GM12878 (cell line): ENCODE measurements around the gene AMY2B.

ENCODE experiments used
- CTCF ChIP-seq, 3 experiments: IDR thresholded peaks in 2 of 3; conservative IDR thresholded peaks in 1 of 3; 2 replicates each; pipeline ENCODE4 v1.5.1; 2011; ENCODE audit warnings: low read depth in 3 of 3, low read length in 3 of 3, mild to moderate bottlenecking in 3 of 3, control low read depth in 2 of 3, moderate library complexity in 2 of 3, inconsistent platforms in 1 of 3, mixed read lengths in 1 of 3; ENCODE audit not compliant: control insufficient read depth in 2 of 3, insufficient read depth in 1 of 3; ENCODE audit errors: extremely low read depth in 1 of 3
- EED ChIP-seq: sonication (generic); IDR thresholded peaks from 2 replicates; pipeline ENCODE4 v1.6.1; 2016; ENCODE audit warnings: antibody characterized with exemption, low read depth
- EZH2 ChIP-seq: IDR thresholded peaks from 2 replicates; pipeline ENCODE4 v1.6.1; 2012; ENCODE audit warnings: low read depth, mild to moderate bottlenecking, control low read depth, inconsistent platforms, low read length, borderline replicate concordance; ENCODE audit not compliant: control insufficient read depth
- LARP7 ChIP-seq: fragments of 450-650 bp; IDR thresholded peaks from 2 replicates; pipeline ENCODE4 v1.6.1; 2017; ENCODE audit warnings: mild to moderate bottlenecking
- RCOR1 ChIP-seq: conservative IDR thresholded peaks from 2 replicates; pipeline ENCODE4 v1.6.1; 2012; ENCODE audit warnings: low read depth, low read length, improper control_type of control experiment
- SMC3 ChIP-seq: IDR thresholded peaks from 2 replicates; pipeline ENCODE4 v1.6.1; 2011; ENCODE audit warnings: low read length, improper control_type of control experiment, borderline replicate concordance

- no peak for TF ChIP-seq RCOR1
- TF ChIP-seq EZH2, result no peak
- TF ChIP-seq SMC3, result no peak
- no peak for TF ChIP-seq EED
- no peak for TF ChIP-seq LARP7
- TF ChIP-seq CTCF (IDR thresholded peaks at IDR 0.05 in 2 of 3, conservative IDR thresholded peaks at IDR 0.05 in 1 of 3; ENCODE audit: control insufficient read depth in 2 of 3, extremely low read depth in 1 of 3, insufficient read depth in 1 of 3, low read depth in 3 of 3, low read length in 3 of 3), result no peak
Observed at GRCh38 chr1:103527331-103527730, 44.1 kb upstream of the AMY2B start.
